Uterus (tissue), 2 donors: ENCODE measurements around the gene AGBL1.

Experiments
- POLR2A ChIP-seq, 2 donors: fragments of 450-650 bp; IDR thresholded peaks; one replicate each; pipeline ENCODE4 v1.6.1; 2016; ENCODE audit warnings: antibody characterized with exemption in 2 of 2, mild to moderate bottlenecking in 1 of 2, moderate library complexity in 1 of 2
- TF ChIP-seq, protein P1 (sequence below), 4 experiments: fragments of 200-600 bp in 2 of 4; fragments of 450-650 bp in 2 of 4; sonication (generic) in 2 of 4; IDR thresholded peaks; one replicate each; pipeline ENCODE4 v1.5.1; 2016 to 2019; ENCODE audit warnings: antibody characterized with exemption in 4 of 4, mild to moderate bottlenecking in 2 of 4, moderate library complexity in 1 of 4

DNA sequence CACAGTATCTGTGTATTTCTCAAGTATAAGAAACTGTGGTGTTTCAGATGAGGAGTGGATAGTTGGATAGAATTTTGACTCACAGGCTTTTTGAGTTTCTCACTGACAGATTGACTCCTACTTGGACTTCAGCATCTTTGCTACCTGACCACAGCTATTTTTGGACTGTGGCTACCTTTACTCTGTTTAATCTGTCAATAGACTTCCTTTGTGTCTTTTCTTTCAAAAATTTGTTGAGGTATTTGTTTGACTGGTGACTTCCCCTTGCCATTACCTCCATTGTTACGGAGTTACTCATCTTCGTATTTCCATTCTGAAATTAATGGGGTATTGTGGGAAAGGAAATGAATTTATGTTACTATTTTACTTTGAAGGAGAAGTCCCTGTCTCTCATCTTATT, 123.8 kb downstream of the AGBL1 start:
- no peak for TF ChIP-seq POLR2A (IDR thresholded peaks at IDR 0.05)
- TF ChIP-seq, protein P1, sequence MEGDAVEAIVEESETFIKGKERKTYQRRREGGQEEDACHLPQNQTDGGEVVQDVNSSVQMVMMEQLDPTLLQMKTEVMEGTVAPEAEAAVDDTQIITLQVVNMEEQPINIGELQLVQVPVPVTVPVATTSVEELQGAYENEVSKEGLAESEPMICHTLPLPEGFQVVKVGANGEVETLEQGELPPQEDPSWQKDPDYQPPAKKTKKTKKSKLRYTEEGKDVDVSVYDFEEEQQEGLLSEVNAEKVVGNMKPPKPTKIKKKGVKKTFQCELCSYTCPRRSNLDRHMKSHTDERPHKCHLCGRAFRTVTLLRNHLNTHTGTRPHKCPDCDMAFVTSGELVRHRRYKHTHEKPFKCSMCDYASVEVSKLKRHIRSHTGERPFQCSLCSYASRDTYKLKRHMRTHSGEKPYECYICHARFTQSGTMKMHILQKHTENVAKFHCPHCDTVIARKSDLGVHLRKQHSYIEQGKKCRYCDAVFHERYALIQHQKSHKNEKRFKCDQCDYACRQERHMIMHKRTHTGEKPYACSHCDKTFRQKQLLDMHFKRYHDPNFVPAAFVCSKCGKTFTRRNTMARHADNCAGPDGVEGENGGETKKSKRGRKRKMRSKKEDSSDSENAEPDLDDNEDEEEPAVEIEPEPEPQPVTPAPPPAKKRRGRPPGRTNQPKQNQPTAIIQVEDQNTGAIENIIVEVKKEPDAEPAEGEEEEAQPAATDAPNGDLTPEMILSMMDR (IDR thresholded peaks at IDR 0.05), result no peak
